ENCODE results near the gene NPTN. TPM values are rescaled to one million over a fixed set of nuclear protein-coding genes. Genes with fewer than 3 reads are reported as not detected.

NPTN gene
- total RNA-seq, 1 experiment from 2014 or later, result 164 TPM

DNA sequence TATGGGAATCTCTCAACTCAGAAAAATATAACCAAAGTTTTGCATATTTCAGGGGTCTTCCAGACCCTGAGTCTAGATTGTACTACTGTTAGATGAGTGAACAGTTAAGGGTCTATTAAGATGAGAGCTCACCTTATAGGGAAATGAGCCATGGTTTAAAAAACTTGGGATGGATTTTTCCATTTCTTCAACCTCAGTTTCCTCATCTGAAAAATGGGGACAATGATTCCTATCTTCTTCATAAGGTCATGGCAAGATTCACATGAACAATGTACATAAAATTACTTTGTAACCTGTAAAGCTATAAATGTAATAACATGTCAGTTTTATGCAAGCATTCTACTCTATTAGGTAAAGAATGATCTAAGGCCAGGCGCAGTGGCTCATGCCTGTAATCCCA, 28.7 kb downstream of the NPTN start:
- Histone ChIP-seq H3K4me3 (ENCODE audit: low read length) (no peak overlapping the region), H3K27me3 (ENCODE audit: low read length) (no peaks in the 10 kb centered on the region), H3K4me2 (ENCODE audit: low read length) (no peak overlapping the region), H2AFZ (ENCODE audit: low read length) (no peak overlapping the region), H3K9ac (ENCODE audit: low read length) (no peak overlapping the region), H3K79me2 (ENCODE audit: low read length) (peaks cover 100% of the 10 kb centered on the region), H3K9me3 (ENCODE audit: low read length) (no peaks in the 10 kb centered on the region), H3K9me2 (replicated peaks; ENCODE audit: low read length) (no peaks in the 10 kb centered on the region), H3K36me3 (ENCODE audit: low read depth, low read length) (peaks cover 5% of the 10 kb centered on the region; the same call in 1 of the 2 replicates), H4K20me1 (ENCODE audit: low read length) (peaks cover 45% of the 10 kb centered on the region), H3K4me1 (ENCODE audit: insufficient read depth, low read length) (peaks cover 36% of the 10 kb centered on the region), H3F3A (ENCODE audit: low read length, unreplicated experiment) (no peaks in the 10 kb centered on the region), H3K27ac (ENCODE audit: low read length) (no peak overlapping the region)
- CTCF ChIA-PET, result no interaction called here
- no peak for DNase-seq
- POLR2A ChIA-PET (ENCODE audit: unreplicated experiment), result interaction anchor here (0.6 kb wide), 1 partner anchor 378 kb away, joined by 6 read pairs; no protein-coding TSS in a partner anchor
- TF ChIP-seq EZH2 (IDR thresholded peaks at IDR 0.05; ENCODE audit: low read length, unreplicated experiment), result no peak
- TF ChIP-seq, protein P1, sequence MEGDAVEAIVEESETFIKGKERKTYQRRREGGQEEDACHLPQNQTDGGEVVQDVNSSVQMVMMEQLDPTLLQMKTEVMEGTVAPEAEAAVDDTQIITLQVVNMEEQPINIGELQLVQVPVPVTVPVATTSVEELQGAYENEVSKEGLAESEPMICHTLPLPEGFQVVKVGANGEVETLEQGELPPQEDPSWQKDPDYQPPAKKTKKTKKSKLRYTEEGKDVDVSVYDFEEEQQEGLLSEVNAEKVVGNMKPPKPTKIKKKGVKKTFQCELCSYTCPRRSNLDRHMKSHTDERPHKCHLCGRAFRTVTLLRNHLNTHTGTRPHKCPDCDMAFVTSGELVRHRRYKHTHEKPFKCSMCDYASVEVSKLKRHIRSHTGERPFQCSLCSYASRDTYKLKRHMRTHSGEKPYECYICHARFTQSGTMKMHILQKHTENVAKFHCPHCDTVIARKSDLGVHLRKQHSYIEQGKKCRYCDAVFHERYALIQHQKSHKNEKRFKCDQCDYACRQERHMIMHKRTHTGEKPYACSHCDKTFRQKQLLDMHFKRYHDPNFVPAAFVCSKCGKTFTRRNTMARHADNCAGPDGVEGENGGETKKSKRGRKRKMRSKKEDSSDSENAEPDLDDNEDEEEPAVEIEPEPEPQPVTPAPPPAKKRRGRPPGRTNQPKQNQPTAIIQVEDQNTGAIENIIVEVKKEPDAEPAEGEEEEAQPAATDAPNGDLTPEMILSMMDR (conservative IDR thresholded peaks at IDR 0.05; ENCODE audit: low read depth, low read length), result no peak
- TF ChIP-seq EZH2phosphoT487 (IDR thresholded peaks at IDR 0.05; ENCODE audit: borderline replicate concordance, low read length), result no peak
- ATAC-seq, result no peak
- no TSS peak for BruUV-seq (replicated peaks)
- intact Hi-C loops (cut with micrococcal nuclease), result loop anchor here (5.0 kb wide), 1 partner anchor 42 kb away; no protein-coding TSS in a partner anchor

DNA sequence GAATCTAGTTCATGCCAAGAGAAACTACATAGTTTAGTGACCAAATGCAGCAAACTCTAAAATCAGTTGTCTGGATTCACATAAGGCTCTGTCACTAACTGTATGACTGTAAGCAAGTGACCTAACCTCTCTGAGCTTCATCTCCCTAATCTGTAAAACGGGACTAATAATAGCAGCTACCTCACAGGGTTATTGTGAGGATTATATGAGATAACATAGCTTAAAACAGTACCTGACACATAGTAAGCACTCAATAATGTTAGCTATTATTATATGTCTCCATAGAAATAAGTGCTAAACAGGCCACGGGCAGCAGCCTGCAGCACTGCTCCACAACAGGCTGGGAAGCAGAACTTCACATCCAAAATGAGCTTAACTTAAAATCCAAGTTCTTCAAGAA, 30.2 kb downstream of the NPTN start:
- Histone ChIP-seq H3F3A (ENCODE audit: low read length, unreplicated experiment) (no peaks in the 10 kb centered on the region), H3K9ac (ENCODE audit: low read length) (no peak overlapping the region), H4K20me1 (ENCODE audit: low read length) (peaks cover 40% of the 10 kb centered on the region), H3K9me2 (replicated peaks; ENCODE audit: low read length) (no peaks in the 10 kb centered on the region), H3K27ac (ENCODE audit: low read length) (no peak overlapping the region), H3K27me3 (ENCODE audit: low read length) (no peaks in the 10 kb centered on the region), H2AFZ (ENCODE audit: low read length) (no peak overlapping the region), H3K79me2 (ENCODE audit: low read length) (peaks cover 100% of the 10 kb centered on the region), H3K4me3 (ENCODE audit: low read length) (no peak overlapping the region), H3K4me2 (ENCODE audit: low read length) (no peak overlapping the region), H3K36me3 (ENCODE audit: low read depth, low read length) (0 out of 2 replicates have a peak, but pooled peaks cover 5% of the 10 kb centered on the region), H3K4me1 (ENCODE audit: insufficient read depth, low read length) (peaks cover 36% of the 10 kb centered on the region), H3K9me3 (ENCODE audit: low read length) (no peaks in the 10 kb centered on the region)
- no peak for ATAC-seq
- CTCF ChIA-PET, result no interaction called here
- DNase-seq, result no peak
- TF ChIP-seq EZH2phosphoT487 (IDR thresholded peaks at IDR 0.05; ENCODE audit: borderline replicate concordance, low read length) (no peak), EZH2 (IDR thresholded peaks at IDR 0.05; ENCODE audit: low read length, unreplicated experiment) (no peak)
- TF ChIP-seq, protein P1 (conservative IDR thresholded peaks at IDR 0.05; ENCODE audit: low read depth, low read length), result no peak
- intact Hi-C loops (cut with micrococcal nuclease), result loop anchor here (5.0 kb wide), 1 partner anchor 41 kb away; no protein-coding TSS in a partner anchor
- BruUV-seq (replicated peaks), result no TSS peak
- POLR2A ChIA-PET (ENCODE audit: unreplicated experiment), result no interaction called here

DNA sequence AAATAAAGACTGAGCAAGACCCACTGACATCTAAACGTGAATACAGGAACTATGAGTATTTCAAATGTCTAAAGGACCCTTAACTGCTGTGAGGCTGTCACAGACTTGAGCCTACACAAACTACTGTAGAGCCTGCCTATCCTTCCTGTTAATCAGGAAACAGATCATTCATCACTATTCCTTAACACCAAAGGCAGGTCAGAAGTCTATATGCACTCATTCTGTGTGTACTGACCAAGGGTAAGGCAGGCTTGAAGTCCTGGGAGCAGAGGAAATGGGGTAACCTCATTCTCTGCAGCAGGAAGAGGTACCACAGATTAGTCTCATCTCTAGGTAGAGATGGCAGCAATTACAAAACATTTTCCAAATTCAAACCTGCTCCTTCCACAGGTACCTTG, 30.7 kb downstream of the NPTN start:
- H3K27ac ChIP-seq (ENCODE audit: low read length), result peak overlapping the region; percentile 42
- no peak for TF ChIP-seq EZH2phosphoT487 (IDR thresholded peaks at IDR 0.05; ENCODE audit: borderline replicate concordance, low read length)
- no peak for TF ChIP-seq EZH2 (IDR thresholded peaks at IDR 0.05; ENCODE audit: low read length, unreplicated experiment)
- TF ChIP-seq, protein P1 (conservative IDR thresholded peaks at IDR 0.05; ENCODE audit: low read depth, low read length), result no peak
- H2AFZ ChIP-seq (ENCODE audit: low read length), result no peak overlapping the region
- intact Hi-C loops (cut with micrococcal nuclease), result loop anchor here (5.0 kb wide), 1 partner anchor 40 kb away; no protein-coding TSS in a partner anchor
- H3K9me2 ChIP-seq (replicated peaks; ENCODE audit: low read length), result no peaks in the 10 kb centered on the region
- no peaks in the 10 kb centered on the region for H3K9me3 ChIP-seq (ENCODE audit: low read length)
- H3K36me3 ChIP-seq (ENCODE audit: low read depth, low read length), result no peaks in the 10 kb centered on the region
- peaks cover 100% of the 10 kb centered on the region for H3K79me2 ChIP-seq (ENCODE audit: low read length)
- POLR2A ChIA-PET (ENCODE audit: unreplicated experiment), result no interaction called here
- no peaks in the 10 kb centered on the region for H3K27me3 ChIP-seq (ENCODE audit: low read length)
- H3K4me1 ChIP-seq (ENCODE audit: insufficient read depth, low read length), result peaks cover 36% of the 10 kb centered on the region
- no peak for ATAC-seq
- DNase-seq, result no peak
- no peak overlapping the region for H3K4me3 ChIP-seq (ENCODE audit: low read length)
- CTCF ChIA-PET, result no interaction called here
- peak overlapping the region; percentile 38 for H3K4me2 ChIP-seq (ENCODE audit: low read length)
- no TSS peak for BruUV-seq (replicated peaks)
- H3F3A ChIP-seq (ENCODE audit: low read length, unreplicated experiment), result no peaks in the 10 kb centered on the region
- no peak overlapping the region for H3K9ac ChIP-seq (ENCODE audit: low read length)
- peaks cover 34% of the 10 kb centered on the region for H4K20me1 ChIP-seq (ENCODE audit: low read length)

All from PC-3 (cell line).